Muscle layer of colon (tissue), 2 donors: ENCODE measurements around the gene PRELID1.

ENCODE experiments used
- H3K27ac ChIP-seq: one replicate; pipeline ENCODE4 v1.7.0; 2013; ENCODE audit warnings: low read depth, mild to moderate bottlenecking, low read length, moderate library complexity
- H3K27me3 ChIP-seq, 2 donors: one replicate each; pipeline ENCODE4 v1.7.0; 2013; ENCODE audit warnings: low read length in 2 of 2, mild to moderate bottlenecking in 2 of 2; ENCODE audit not compliant: insufficient read depth in 2 of 2, control insufficient read depth in 1 of 2
- H3K36me3 ChIP-seq: one replicate; pipeline ENCODE4 v1.7.0; 2013; ENCODE audit warnings: mild to moderate bottlenecking, low read length; ENCODE audit not compliant: insufficient read depth
- H3K4me1 ChIP-seq: one replicate; pipeline ENCODE4 v1.7.0; 2013; ENCODE audit warnings: mild to moderate bottlenecking, low read length; ENCODE audit not compliant: insufficient read depth
- H3K4me3 ChIP-seq, 2 donors: one replicate each; pipeline ENCODE4 v1.7.0; 2013; ENCODE audit warnings: low read length in 2 of 2, low read depth in 1 of 2, mild to moderate bottlenecking in 1 of 2, moderate library complexity in 1 of 2
- H3K9ac ChIP-seq: one replicate; pipeline ENCODE4 v1.7.0; 2013; ENCODE audit warnings: low read length
- H3K9me3 ChIP-seq: one replicate; pipeline ENCODE4 v1.7.0; 2013; ENCODE audit warnings: mild to moderate bottlenecking, low read length
- donor health status: abdominal sarcoma.
- donor health status: Adenocarcinoma of cecum.

Gene PRELID1

GRCh38 chr5:177275883-177276282 lies 27.7 kb upstream of the PRELID1 start:
- Histone ChIP-seq H3K36me3 (peaks cover 71% of the 10 kb centered on the region), H3K27me3 (no peaks in the 10 kb centered on the region), H3K9ac (no peak overlapping the region), H3K9me3 (no peaks in the 10 kb centered on the region), H3K4me3 (no peak overlapping the region), H3K27ac (no peak overlapping the region), H3K4me1 (no peaks in the 10 kb centered on the region)

- H3K27ac ChIP-seq, result no peak overlapping the region
- no peaks in the 10 kb centered on the region for H3K27me3 ChIP-seq
- no peak overlapping the region for H3K9ac ChIP-seq
- no peaks in the 10 kb centered on the region for H3K9me3 ChIP-seq
- H3K36me3 ChIP-seq, result peaks cover 65% of the 10 kb centered on the region
- no peaks in the 10 kb centered on the region for H3K4me1 ChIP-seq
- H3K4me3 ChIP-seq, result no peak overlapping the region
These were observed 26.7 kb upstream of the PRELID1 start for GRCh38 chr5:177276886-177277285.

GRCh38 chr5:177288191-177288590 lies 15.4 kb upstream of the PRELID1 start:
- no peaks in the 10 kb centered on the region for H3K4me1 ChIP-seq
- no peaks in the 10 kb centered on the region for H3K9me3 ChIP-seq
- H3K27me3 ChIP-seq, result no peaks in the 10 kb centered on the region
- H3K27ac ChIP-seq, result no peak overlapping the region
- peaks cover 77% of the 10 kb centered on the region for H3K36me3 ChIP-seq
- no peak overlapping the region for H3K9ac ChIP-seq
- H3K4me3 ChIP-seq, result no peak overlapping the region

- peaks cover 85% of the 10 kb centered on the region for H3K36me3 ChIP-seq
These were observed 12.6 kb upstream of the PRELID1 start for GRCh38 chr5:177290816-177291596.

GRCh38 chr5:177291735-177292134 lies 11.9 kb upstream of the PRELID1 start:
- Histone ChIP-seq H3K27me3 (no peaks in the 10 kb centered on the region), H3K4me3 (no peak overlapping the region), H3K9ac (no peak overlapping the region), H3K27ac (no peak overlapping the region), H3K4me1 (no peaks in the 10 kb centered on the region), H3K36me3 (peaks cover 85% of the 10 kb centered on the region), H3K9me3 (no peaks in the 10 kb centered on the region)

More at GRCh38 chr5:177290816-177291596, 12.6 kb upstream of the PRELID1 start:
- Histone ChIP-seq H3K4me3 (no peak overlapping the region), H3K27ac (no peak overlapping the region), H3K27me3 (no peaks in the 10 kb centered on the region), H3K4me1 (no peaks in the 10 kb centered on the region), H3K9ac (no peak overlapping the region), H3K9me3 (no peaks in the 10 kb centered on the region)

DNA sequence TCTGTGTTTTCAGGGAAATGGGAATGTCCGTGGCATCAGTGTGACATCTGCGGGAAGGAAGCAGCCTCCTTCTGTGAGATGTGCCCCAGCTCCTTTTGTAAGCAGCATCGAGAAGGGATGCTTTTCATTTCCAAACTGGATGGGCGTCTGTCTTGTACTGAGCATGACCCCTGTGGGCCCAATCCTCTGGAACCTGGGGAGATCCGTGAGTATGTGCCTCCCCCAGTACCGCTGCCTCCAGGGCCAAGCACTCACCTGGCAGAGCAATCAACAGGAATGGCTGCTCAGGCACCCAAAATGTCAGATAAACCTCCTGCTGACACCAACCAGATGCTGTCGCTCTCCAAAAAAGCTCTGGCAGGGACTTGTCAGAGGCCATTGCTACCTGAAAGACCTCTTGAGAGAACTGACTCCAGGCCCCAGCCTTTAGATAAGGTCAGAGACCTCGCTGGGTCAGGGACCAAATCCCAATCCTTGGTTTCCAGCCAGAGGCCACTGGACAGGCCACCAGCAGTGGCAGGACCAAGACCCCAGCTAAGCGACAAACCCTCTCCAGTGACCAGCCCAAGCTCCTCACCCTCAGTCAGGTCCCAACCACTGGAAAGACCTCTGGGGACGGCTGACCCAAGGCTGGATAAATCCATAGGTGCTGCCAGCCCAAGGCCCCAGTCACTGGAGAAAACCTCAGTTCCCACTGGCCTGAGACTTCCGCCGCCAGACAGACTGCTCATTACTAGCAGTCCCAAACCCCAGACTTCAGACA lies 9.6 kb upstream of the PRELID1 start:
- Histone ChIP-seq H3K36me3 (peaks cover 80% of the 10 kb centered on the region), H3K27me3 (no peaks in the 10 kb centered on the region), H3K9ac (no peak overlapping the region), H3K4me3 (no peak overlapping the region), H3K9me3 (no peaks in the 10 kb centered on the region), H3K4me1 (no peaks in the 10 kb centered on the region), H3K27ac (no peak overlapping the region)

- no peak overlapping the region for H3K9ac ChIP-seq
- no peak overlapping the region for H3K4me3 ChIP-seq
- H3K27ac ChIP-seq, result no peak overlapping the region
- no peaks in the 10 kb centered on the region for H3K27me3 ChIP-seq
- H3K36me3 ChIP-seq, result peaks cover 74% of the 10 kb centered on the region
- H3K9me3 ChIP-seq, result no peaks in the 10 kb centered on the region
- H3K4me1 ChIP-seq, result no peaks in the 10 kb centered on the region
These were observed 9.0 kb upstream of the PRELID1 start for GRCh38 chr5:177294632-177295031.

GRCh38 chr5:177295924-177296323 lies 7.7 kb upstream of the PRELID1 start:
- no peak overlapping the region for H3K4me3 ChIP-seq
- peaks cover 67% of the 10 kb centered on the region for H3K36me3 ChIP-seq
- no peak overlapping the region for H3K27ac ChIP-seq
- H3K27me3 ChIP-seq, result no peaks in the 10 kb centered on the region
- H3K9me3 ChIP-seq, result no peaks in the 10 kb centered on the region
- H3K9ac ChIP-seq, result no peak overlapping the region
- H3K4me1 ChIP-seq, result peaks cover 8% of the 10 kb centered on the region

DNA sequence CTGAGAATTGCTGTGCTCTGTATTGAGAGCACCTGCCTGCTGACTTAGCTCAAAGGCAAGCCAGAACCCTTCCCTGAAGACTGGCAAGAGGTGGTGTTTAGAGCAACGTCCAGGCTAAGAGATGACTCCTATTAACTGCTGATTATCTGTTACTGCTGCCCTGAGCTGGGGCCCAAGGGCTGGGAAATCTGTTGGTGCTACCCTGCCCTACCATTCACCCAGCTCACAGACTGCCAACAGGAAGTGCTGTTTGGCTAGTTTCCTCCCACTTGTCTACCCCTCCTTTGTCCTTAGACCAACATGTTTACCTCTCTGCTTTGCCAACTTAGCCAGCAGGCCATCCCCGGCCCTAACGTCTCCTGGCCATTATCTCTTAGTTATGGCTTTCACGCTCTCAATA lies 7.0 kb upstream of the PRELID1 start:
- Histone ChIP-seq H3K9ac (no peak overlapping the region), H3K27ac (no peak overlapping the region), H3K36me3 (peaks cover 61% of the 10 kb centered on the region), H3K27me3 (no peaks in the 10 kb centered on the region), H3K4me1 (peaks cover 15% of the 10 kb centered on the region), H3K9me3 (no peaks in the 10 kb centered on the region), H3K4me3 (no peak overlapping the region)

- Histone ChIP-seq H3K9me3 (no peaks in the 10 kb centered on the region), H3K27ac (no peak overlapping the region), H3K4me3 (no peak overlapping the region), H3K4me1 (peaks cover 28% of the 10 kb centered on the region), H3K9ac (no peak overlapping the region), H3K27me3 (no peaks in the 10 kb centered on the region), H3K36me3 (peaks cover 47% of the 10 kb centered on the region)
These were observed 5.7 kb upstream of the PRELID1 start for GRCh38 chr5:177297922-177298321.

DNA sequence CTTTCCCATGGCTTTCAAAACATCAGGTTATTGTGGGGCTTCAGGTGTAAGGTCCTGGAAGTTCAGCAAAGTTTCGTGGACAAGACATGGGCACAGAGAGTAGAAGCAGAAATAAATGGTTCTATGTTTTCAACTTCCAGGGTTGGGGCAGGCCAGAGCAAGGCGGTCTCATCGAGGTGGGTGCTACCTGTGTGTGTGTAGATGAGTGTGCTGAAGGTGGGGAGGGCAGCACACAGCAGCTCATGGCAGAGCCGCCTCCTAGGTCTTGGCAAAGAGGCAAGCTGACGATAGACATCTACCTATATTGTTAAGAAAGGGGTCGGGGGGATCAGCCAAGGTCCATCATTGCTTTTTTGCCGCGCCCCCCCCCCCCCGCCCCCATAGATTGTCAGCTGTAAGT lies 3.9 kb upstream of the PRELID1 start:
- H3K27ac ChIP-seq, result no peak overlapping the region

More for the DNA sequence above, 3.9 kb upstream of the PRELID1 start:
- Histone ChIP-seq H3K4me1 (peaks cover 34% of the 10 kb centered on the region), H3K36me3 (peaks cover 30% of the 10 kb centered on the region), H3K27me3 (no peaks in the 10 kb centered on the region), H3K9me3 (no peaks in the 10 kb centered on the region), H3K9ac (no peak overlapping the region), H3K4me3 (no peak overlapping the region)
